Right kidney (tissue), 1 donor: ENCODE measurements around the gene NR1H3.
"Not testable (repeated sequence)": the region's sequence is repeated elsewhere in the genome, so short reads cannot be mapped to it uniquely, and the experiment has no call there.

ENCODE experiments used
- DNase-seq: peaks from one replicate; pipeline ENCODE4 v3.0.0-alpha.2; 2016

Gene NR1H3

DNA sequence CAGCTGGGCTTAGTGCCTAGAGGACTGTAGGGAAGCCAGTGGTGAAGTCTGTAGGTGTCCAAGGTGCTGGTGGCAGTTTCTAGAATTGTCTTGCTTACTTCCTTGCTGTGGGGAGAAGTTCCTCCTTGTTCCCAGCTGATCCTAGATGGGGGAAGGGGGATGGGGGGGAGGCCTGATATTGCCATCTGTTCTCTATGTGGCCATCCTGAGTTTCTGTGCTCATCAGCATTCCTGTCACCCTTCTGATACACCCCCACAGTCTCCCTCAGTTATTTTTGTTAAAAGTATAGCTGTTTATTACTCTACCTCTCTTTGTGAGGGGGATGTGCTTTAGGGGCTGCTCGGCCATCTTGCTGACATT, 48.7 kb downstream of the NR1H3 start:
- DNase-seq: no peak

GRCh38 chr11:47308050-47308823, 50.4 kb downstream of the NR1H3 start:
- DNase-seq: no peak

- DNase-seq: no peak
Observed at GRCh38 chr11:47314992-47315391, 57.2 kb downstream of the NR1H3 start.

DNA sequence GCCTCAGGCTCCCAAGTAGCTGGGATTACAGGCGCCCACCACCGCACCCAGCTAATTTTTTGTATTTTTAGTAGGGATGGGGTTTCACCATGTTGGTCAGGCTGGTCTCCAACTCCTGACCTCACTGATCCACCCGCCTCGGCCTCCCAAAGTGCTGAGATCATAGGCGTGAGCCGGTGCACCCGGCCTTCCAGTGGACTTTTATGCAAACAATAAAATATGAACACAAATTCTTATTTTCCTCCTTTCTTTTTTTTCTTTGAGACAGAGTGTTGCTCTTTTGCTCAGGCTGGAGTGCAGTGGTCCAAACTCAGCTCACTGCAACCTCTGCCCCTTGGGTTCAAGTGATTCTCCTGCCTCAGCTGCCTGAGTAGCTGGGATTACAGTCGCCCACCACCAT, 58.7 kb downstream of the NR1H3 start:
- DNase-seq: not testable (repeated sequence)

DNA sequence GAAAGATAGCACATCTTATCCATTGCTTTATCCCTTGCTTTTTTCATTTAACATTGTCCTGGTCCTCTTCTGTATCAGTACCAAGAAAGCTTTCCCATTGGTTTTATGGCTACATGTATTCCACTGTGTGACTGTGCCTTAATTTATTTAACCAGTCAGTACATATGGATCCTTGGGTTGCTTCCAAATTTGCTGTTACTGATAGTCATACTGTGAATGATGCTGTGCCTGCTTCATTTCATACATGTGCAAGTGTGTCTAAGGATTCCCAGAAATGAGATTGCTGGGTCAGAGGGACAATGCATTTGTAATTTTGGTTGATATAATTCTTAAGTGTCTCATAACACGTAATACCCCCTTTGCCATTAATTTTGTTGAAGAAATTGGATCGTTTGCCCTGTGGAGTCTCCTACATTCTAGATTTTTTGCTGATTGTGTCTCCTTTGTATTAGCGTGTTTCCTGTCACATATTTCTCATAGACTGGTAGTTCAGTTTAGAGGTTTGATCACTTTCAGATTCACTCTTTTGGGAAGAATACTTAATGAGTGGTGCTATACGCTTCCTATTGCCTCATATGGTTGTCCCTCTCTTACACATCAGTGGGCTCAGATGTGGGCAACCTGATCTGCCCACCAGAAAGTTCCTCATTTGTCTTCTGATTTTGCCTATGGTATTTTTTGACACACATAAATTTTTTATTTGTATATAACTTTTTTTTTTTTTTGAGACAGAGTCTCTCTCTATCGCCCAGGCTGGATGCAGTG, 59.5 kb downstream of the NR1H3 start:
- no peak for DNase-seq

- no peak for DNase-seq
Observed at GRCh38 chr11:47318166-47318565, 60.4 kb downstream of the NR1H3 start.
